GM12891 (cell line): Measurements from ENCODE around the gene MGMT.

ENCODE experiments used
- DNase-seq: peaks from one replicate; pipeline ENCODE4 v3.0.0; 2011; ENCODE audit warnings: low spot score; ENCODE audit not compliant: insufficient read length
- FAIRE-seq: peaks from 2 replicates; lab custom pipeline; 2011; peaks lifted over from hg19 to GRCh38; lab: Jason Lieb, UNC
- PAX5 ChIP-seq: IDR thresholded peaks from 2 replicates; pipeline ENCODE4 v1.6.1; 2011; ENCODE audit warnings: low read length, moderate library complexity, mild to moderate bottlenecking; ENCODE audit not compliant: insufficient read depth, severe bottlenecking
- POLR2A ChIP-seq: IDR thresholded peaks from 2 replicates; pipeline ENCODE4 v1.6.1; 2011; ENCODE audit warnings: low read depth, low read length, control low read depth
- POLR2AphosphoS5 ChIP-seq: IDR thresholded peaks from 2 replicates; pipeline ENCODE4 v1.6.1; 2011; ENCODE audit warnings: low read depth, low read length, control low read depth
- POU2F2 ChIP-seq: IDR thresholded peaks from 2 replicates; pipeline ENCODE4 v1.6.1; 2011; ENCODE audit warnings: low read depth, mild to moderate bottlenecking, control low read depth, low read length, moderate library complexity
- SPI1 ChIP-seq: IDR thresholded peaks from 2 replicates; pipeline ENCODE4 v1.6.1; 2011; ENCODE audit warnings: low read depth, low read length, control low read depth
- TAF1 ChIP-seq: IDR thresholded peaks from 2 replicates; pipeline ENCODE4 v1.6.1; 2011; ENCODE audit warnings: low read depth, low read length, control low read depth

Gene MGMT

DNA sequence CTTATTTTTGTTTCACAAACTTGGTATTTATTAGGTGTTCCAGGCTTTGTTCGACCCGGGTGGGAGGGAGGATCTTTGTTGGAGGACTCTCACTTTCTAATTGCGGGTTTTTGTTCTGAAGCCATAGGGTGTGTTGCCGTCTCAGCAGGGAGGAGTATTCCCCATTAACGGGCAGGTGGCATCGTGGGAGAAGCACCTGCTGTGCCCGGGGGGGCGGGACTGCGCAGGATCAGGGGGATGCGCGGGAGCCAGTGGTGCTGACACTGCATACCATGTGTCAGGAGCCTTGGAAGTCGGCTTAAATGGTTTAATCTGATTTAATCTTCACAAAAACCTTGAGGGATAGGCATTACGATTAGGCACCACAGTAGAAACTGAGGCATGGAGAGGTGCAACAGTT lies 113.0 kb downstream of the MGMT start:
- DNase-seq (no peak), FAIRE-seq (no peak)
- TF ChIP-seq POLR2A (no peak), SPI1 (no peak), POLR2AphosphoS5 (no peak), TAF1 (no peak), PAX5 (no peak), POU2F2 (no peak)

- FAIRE-seq (no peak), DNase-seq (no peak)
- TF ChIP-seq POLR2A (no peak), SPI1 (no peak), TAF1 (no peak), PAX5 (no peak), POLR2AphosphoS5 (no peak), POU2F2 (no peak)
Measured at GRCh38 chr10:129580901-129581300, 113.9 kb downstream of the MGMT start.

DNA sequence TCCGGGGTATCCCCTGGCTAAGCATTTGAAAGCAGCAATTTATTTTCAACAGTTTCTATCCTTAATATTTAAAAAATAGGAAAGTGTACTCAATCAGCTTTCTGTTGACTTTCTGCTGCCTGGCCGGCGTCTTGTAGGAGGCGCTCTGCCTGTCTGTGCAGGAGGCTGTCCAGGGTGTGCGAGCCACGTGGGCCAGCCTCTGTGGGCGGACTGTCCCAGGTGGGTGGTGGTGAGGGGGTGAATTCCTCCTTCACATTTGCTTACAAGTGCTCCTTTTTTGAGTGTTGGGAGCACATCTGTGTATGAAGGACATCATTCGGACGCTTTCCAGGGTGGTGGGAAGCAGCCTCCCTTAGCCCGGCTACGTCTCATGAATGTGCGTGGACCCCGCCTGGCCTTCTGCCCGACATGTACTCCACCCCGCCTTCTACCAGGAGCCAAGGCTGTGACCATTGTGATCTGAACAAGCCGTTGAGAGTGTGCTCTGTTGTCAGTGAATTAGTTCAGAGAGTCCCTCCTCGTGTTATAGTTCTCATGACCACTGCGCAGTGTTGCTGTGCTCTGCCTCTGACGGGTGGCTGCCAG lies 114.9 kb downstream of the MGMT start:
- no peak for TF ChIP-seq PAX5
- TF ChIP-seq POU2F2, result no peak
- no peak for TF ChIP-seq TAF1
- TF ChIP-seq POLR2AphosphoS5, result no peak
- TF ChIP-seq SPI1, result no peak
- no peak for TF ChIP-seq POLR2A
- no peak for DNase-seq
- no peak for FAIRE-seq

DNA sequence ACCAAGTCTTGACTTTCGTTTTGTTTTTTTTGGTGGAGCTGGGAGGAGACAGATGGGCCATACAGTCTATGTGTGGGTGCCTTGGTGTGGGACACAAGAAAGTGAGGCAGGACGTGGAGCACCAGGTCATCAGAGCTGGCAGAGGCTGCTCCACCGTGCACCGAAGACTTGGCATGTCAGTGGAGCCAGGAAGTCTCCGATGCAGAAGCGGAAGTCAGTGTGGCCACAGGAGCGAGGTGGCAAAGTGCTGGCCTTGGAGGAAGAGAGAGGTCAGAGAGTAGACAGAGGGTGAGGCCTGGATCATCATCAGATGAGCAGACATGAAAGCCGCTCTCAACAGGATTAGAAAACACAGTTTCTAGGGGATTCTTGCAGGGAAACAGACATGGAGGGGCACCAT lies 116.8 kb downstream of the MGMT start:
- DNase-seq (no peak), FAIRE-seq (no peak)
- TF ChIP-seq POU2F2 (no peak), POLR2AphosphoS5 (no peak), SPI1 (no peak), POLR2A (no peak), TAF1 (no peak), PAX5 (no peak)

DNA sequence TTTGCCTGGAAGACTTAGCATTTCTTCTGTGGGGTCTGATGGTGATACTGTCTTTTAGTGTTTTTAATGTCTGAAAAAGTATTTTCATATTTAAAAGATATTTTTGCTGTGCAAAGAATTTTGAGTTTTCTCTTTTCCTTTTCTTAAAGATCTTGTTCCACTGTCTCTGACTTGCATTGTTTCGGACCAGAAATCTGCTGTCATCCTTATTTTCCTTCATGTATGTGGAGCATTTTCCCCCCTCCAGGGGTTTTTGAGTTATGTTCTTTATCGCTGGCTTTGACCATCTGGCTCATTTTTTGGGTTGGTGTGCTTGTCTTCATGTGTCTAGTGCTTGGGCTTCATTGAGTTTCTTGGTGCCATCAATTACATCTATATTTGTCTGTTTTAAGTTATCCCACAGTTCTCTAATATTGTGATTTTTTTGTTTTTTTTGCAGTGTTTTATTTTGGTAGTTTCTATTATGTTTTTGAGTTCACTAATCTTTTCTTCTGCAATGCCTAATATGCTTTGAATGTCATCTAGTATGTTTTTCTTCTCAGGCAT lies 119.9 kb downstream of the MGMT start:
- DNase-seq (no peak), FAIRE-seq (no peak)
- TF ChIP-seq POLR2A, result no peak
- TF ChIP-seq POLR2AphosphoS5, result no peak
- TF ChIP-seq POU2F2, result no peak
- no peak for TF ChIP-seq TAF1
- no peak for TF ChIP-seq SPI1
- no peak for TF ChIP-seq PAX5

DNA sequence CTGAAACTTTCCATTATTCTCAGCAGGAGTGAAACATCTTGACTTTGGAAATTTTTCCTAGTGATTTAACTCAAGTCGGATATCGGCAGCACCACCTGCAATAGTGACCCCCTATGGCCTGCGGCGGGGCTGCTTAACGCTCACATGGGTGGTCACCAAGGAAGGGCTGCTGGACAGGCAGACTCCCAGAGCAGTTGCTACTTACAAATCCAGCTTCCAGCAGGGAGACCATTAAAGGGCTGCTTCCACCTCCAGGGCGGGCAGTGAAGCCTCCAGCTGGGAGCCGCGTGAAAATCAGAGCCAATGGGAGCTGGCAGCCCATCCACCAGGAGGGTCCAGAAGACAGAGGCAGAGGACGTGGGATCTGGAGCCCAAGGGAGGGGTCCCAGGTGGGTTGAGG lies 122.5 kb downstream of the MGMT start:
- no peak for DNase-seq
- TF ChIP-seq SPI1, result no peak
- TF ChIP-seq POLR2AphosphoS5, result no peak
- no peak for TF ChIP-seq PAX5
- TF ChIP-seq TAF1, result no peak
- no peak for TF ChIP-seq POLR2A
- TF ChIP-seq POU2F2, result no peak
- no peak for FAIRE-seq

DNA sequence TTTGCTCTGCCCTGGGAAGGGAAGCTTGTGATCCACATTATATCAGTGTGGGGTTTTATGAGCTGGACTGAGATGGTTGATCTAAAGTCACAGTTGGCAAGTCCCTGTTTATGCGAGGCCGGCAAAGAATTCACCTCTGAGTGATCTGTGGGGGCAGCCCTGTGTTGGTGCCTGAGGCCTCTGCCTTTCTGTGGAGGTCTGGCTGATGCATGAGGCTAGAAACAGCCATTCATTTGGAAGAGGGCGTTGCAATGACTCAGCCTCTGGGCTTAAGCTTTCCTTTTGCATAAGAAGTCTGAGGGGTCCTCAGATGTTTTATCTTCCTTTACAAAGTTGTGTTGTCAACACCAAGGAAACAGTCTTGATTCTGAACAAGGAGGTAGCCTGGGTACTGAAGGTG lies 126.9 kb downstream of the MGMT start:
- TF ChIP-seq POU2F2 (no peak), PAX5 (no peak), TAF1 (no peak), POLR2A (no peak), SPI1 (no peak), POLR2AphosphoS5 (no peak)
- no peak for DNase-seq
- no peak for FAIRE-seq

DNA sequence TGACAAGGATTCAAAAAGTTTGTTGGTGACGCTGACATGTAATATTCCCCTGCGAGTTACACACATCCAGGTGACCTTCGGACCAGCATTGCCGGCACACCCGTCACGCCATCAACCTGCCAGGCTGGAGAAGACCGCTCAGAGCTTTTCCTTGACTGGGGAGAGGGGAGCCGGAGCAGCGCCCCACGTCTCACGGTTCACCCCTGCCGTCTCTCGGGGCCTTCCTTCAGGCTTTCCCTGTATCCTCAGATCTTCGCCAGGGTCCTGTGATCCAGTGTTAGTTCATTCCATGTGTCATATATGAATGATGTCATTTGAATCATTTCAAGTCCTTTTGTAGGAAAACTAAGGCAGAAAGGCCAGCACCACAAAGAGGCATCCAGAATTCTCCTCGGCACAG lies 127.8 kb downstream of the MGMT start:
- no peak for FAIRE-seq
- no peak for DNase-seq

DNA sequence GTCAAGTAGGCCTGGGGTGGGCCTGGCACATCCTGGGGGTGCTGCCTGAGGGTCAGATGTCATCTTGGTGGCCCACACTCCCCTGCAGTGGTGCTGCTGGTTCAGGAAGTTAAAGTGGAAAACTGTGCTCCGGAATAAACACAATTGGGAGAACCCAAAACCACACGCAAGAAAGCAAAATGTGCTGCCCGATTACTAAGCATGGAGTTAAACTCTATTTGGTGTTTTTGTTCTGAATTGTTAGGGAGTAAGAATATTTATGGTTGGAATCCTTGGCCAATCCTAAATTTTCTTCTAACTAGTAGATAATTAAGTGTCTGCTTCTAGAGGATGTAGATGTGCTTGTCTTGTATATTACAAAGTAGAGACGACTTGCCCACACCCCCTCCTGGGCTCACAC lies 131.4 kb downstream of the MGMT start:
- DNase-seq (no peak), FAIRE-seq (no peak)
- TF ChIP-seq PAX5 (no peak), SPI1 (no peak), POLR2AphosphoS5 (no peak), POU2F2 (no peak), POLR2A (no peak), TAF1 (no peak)

More for the DNA sequence above, 127.8 kb downstream of the MGMT start:
- TF ChIP-seq PAX5 (no peak), SPI1 (no peak), TAF1 (no peak), POLR2AphosphoS5 (no peak)

DNA sequence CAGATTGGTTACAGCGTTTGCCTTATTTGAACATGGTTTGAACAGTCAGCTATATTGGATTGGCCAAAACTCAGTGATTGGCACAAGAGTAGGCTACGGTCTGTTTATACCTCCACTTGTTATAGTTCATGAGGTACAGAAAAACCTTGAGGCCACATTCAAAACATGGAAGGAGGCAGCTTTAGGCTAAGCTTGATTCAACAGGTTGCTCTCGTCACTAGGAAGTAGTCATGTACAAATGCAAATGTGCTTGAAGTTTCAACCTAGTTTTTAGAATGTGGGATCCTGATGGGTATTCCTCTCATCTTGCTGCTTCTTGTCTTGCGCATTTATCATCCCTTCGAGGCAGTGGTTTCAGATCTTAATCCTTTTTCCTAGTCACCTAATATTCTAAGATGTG lies 132.1 kb downstream of the MGMT start:
- FAIRE-seq, result no peak
- TF ChIP-seq POLR2AphosphoS5, result no peak
- TF ChIP-seq TAF1, result no peak
- TF ChIP-seq POU2F2, result no peak
- no peak for TF ChIP-seq POLR2A
- no peak for TF ChIP-seq PAX5
- no peak for TF ChIP-seq SPI1
- DNase-seq, result no peak
